Measurements from ENCODE around the gene RNF141.

RNF141 gene

DNA sequence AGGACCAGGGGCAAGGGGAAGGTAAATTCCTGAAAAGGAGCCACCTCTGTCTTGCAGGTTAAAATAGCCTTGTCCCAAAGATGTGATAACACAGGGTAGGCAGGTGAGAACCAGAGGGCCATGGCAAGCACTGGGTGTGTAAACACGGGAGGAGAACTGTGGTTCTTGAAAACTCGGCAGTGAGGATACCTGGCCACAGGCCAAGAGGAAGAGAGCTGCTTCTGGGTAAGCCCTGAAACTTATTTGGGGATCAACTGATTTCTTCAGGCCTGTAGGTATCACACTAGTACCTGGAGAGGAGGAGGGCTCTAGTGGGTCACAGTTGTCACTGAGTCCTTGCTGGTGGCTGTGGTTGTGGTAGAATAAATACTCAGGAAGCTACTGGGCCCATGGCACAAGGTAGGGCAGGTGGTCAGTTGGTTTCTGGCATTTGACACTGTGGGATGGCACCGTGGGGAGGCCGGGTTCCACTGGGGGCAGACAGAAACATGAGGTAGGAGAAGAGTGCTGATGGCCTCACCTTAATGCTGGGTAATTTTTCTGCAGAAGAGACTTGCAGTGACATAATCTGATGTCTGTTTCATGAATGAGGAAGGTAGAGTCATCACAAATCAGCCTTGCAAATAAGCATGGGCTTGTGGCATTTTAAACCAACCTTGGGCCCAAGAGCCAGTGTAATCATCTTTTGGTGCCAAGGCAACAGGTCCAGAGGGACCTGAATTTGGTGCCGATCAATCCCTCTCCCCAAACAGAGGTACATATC is 63.9 kb downstream of the RNF141 start:
- H3K36me3 ChIP-seq (ENCODE audit: insufficient read depth, low read length) = peaks cover 15% of the 10 kb centered on the region
- H4K20me1 ChIP-seq (ENCODE audit: insufficient read depth, low read length) = 0 out of 2 replicates have a peak, but pooled peaks cover 3% of the 10 kb centered on the region
- no peak for DNase-seq

DNA sequence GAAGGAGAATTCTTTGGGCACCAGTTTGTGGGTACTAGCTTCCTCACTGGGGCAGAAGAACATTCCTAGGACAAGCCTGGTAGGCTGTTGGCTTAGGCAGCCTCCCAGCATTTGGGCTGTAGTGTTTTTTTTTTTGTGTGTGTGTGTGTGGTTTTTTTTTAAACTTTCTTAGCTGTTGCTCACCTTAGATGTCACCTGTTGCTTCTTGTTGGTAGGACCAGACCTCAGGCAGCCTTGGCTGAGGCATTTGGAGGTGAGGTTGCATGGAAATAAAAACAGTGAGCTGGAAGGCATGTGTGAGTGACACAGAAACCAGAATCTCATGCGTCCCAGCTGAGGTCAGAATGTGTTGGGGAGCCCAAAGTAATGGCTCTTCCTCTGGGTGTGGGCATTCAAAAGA is 64.6 kb downstream of the RNF141 start:
- DNase-seq (no peak), ATAC-seq (ENCODE audit: insufficient read depth, low read depth) (no peak)
- Histone ChIP-seq H3K36me3 (ENCODE audit: insufficient read depth, low read length) (peaks cover 9% of the 10 kb centered on the region), H3K4me2 (ENCODE audit: insufficient read depth, low read length) (no peak overlapping the region), H3K79me2 (ENCODE audit: insufficient read depth, low read length) (no peaks in the 10 kb centered on the region), H3K9me3 (ENCODE audit: insufficient read depth, low read length, severe bottlenecking) (no peaks in the 10 kb centered on the region), H3K4me1 (ENCODE audit: insufficient read depth, low read length) (no peaks in the 10 kb centered on the region), H3K9ac (ENCODE audit: low read depth, low read length) (no peak overlapping the region), H2AFZ (ENCODE audit: low read depth, low read length) (no peak overlapping the region), H4K20me1 (ENCODE audit: insufficient read depth, low read length) (0 out of 2 replicates have a peak, but pooled peaks cover under 1% of the 10 kb centered on the region), H3K27me3 (ENCODE audit: insufficient read depth, low read length, poor library complexity) (no peaks in the 10 kb centered on the region), H3K4me3 (ENCODE audit: low read depth in 1 of 2, low read length in 2 of 2) (no peak overlapping the region), H3K27ac (ENCODE audit: low read length) (no peak overlapping the region)
- no peak for TF ChIP-seq EZH2 (IDR thresholded peaks at IDR 0.05; ENCODE audit: borderline replicate concordance, low read depth, low read length, severe bottlenecking)
- TF ChIP-seq, protein P1, sequence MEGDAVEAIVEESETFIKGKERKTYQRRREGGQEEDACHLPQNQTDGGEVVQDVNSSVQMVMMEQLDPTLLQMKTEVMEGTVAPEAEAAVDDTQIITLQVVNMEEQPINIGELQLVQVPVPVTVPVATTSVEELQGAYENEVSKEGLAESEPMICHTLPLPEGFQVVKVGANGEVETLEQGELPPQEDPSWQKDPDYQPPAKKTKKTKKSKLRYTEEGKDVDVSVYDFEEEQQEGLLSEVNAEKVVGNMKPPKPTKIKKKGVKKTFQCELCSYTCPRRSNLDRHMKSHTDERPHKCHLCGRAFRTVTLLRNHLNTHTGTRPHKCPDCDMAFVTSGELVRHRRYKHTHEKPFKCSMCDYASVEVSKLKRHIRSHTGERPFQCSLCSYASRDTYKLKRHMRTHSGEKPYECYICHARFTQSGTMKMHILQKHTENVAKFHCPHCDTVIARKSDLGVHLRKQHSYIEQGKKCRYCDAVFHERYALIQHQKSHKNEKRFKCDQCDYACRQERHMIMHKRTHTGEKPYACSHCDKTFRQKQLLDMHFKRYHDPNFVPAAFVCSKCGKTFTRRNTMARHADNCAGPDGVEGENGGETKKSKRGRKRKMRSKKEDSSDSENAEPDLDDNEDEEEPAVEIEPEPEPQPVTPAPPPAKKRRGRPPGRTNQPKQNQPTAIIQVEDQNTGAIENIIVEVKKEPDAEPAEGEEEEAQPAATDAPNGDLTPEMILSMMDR (IDR thresholded peaks at IDR 0.05; ENCODE audit: borderline replicate concordance, extremely low read depth, low read length, poor library complexity, severe bottlenecking) = no peak

More for the DNA sequence above, 63.9 kb downstream of the RNF141 start:
- no peak for TF ChIP-seq EZH2 (IDR thresholded peaks at IDR 0.05; ENCODE audit: borderline replicate concordance, low read depth, low read length, severe bottlenecking)
- TF ChIP-seq, protein P1 (IDR thresholded peaks at IDR 0.05; ENCODE audit: borderline replicate concordance, extremely low read depth, low read length, poor library complexity, severe bottlenecking) = no peak
- no peaks in the 10 kb centered on the region for H3K27me3 ChIP-seq (ENCODE audit: insufficient read depth, low read length, poor library complexity)
- no peaks in the 10 kb centered on the region for H3K79me2 ChIP-seq (ENCODE audit: insufficient read depth, low read length)
- H3K27ac ChIP-seq (ENCODE audit: low read length) = no peak overlapping the region
- no peak overlapping the region for H3K4me3 ChIP-seq (ENCODE audit: low read depth in 1 of 2, low read length in 2 of 2)
- H3K9me3 ChIP-seq (ENCODE audit: insufficient read depth, low read length, severe bottlenecking) = no peaks in the 10 kb centered on the region
- no peak overlapping the region for H3K4me2 ChIP-seq (ENCODE audit: insufficient read depth, low read length)
- no peak overlapping the region for H3K9ac ChIP-seq (ENCODE audit: low read depth, low read length)
- no peaks in the 10 kb centered on the region for H3K4me1 ChIP-seq (ENCODE audit: insufficient read depth, low read length)
- no peak overlapping the region for H2AFZ ChIP-seq (ENCODE audit: low read depth, low read length)
- no peak for ATAC-seq (ENCODE audit: insufficient read depth, low read depth)

DNA sequence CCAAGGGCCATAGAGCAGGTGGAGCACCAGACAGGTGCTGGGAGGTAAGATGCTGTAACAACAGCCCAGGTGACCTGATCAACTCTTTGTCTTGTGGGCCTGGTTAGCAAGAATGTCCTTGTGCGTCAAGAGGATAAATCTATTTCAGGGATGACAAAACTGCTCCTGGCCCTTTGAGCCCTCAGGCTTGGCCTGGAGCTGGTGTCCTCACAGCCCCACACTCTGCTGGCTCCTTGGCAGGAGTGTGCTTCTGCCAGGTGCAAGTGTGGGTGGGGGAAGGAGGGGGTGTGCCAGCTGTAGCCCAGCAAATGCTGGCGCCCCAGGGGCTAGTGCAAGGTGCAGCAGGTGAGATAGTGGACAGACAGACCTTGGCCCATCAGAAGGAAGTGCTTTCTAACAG is 66.4 kb downstream of the RNF141 start:
- H3K79me2 ChIP-seq (ENCODE audit: insufficient read depth, low read length) = no peaks in the 10 kb centered on the region
- H3K27ac ChIP-seq (ENCODE audit: low read length) = no peak overlapping the region
- TF ChIP-seq, protein P1 (IDR thresholded peaks at IDR 0.05; ENCODE audit: borderline replicate concordance, extremely low read depth, low read length, poor library complexity, severe bottlenecking) = no peak
- no peak for TF ChIP-seq EZH2 (IDR thresholded peaks at IDR 0.05; ENCODE audit: borderline replicate concordance, low read depth, low read length, severe bottlenecking)
- peaks cover 3% of the 10 kb centered on the region; the same call in 1 of the 2 replicates for H3K36me3 ChIP-seq (ENCODE audit: insufficient read depth, low read length)
- no peak overlapping the region for H2AFZ ChIP-seq (ENCODE audit: low read depth, low read length)
- ATAC-seq (ENCODE audit: insufficient read depth, low read depth) = no peak
- no peak overlapping the region for H3K4me2 ChIP-seq (ENCODE audit: insufficient read depth, low read length)
- no peak for DNase-seq
- H3K27me3 ChIP-seq (ENCODE audit: insufficient read depth, low read length, poor library complexity) = no peaks in the 10 kb centered on the region
- no peaks in the 10 kb centered on the region for H3K9me3 ChIP-seq (ENCODE audit: insufficient read depth, low read length, severe bottlenecking)
- no peak overlapping the region for H3K4me3 ChIP-seq (ENCODE audit: low read depth in 1 of 2, low read length in 2 of 2)
- H4K20me1 ChIP-seq (ENCODE audit: insufficient read depth, low read length) = no peaks in the 10 kb centered on the region
- H3K4me1 ChIP-seq (ENCODE audit: insufficient read depth, low read length) = no peaks in the 10 kb centered on the region
- no peak overlapping the region for H3K9ac ChIP-seq (ENCODE audit: low read depth, low read length)
